HAP-1 (cell line): ENCODE results near the gene PADI3.
"Not testable (repeated sequence)": the region's sequence is repeated elsewhere in the genome, so short reads cannot be mapped to it uniquely, and the experiment has no call there.

Source experiments
- DNase-seq, 2 experiments: peaks; one replicate each; pipeline ENCODE4 v3.0.0-alpha.2; 2016 to 2020; ENCODE audit warnings: low spot score in 2 of 2
- H3K27me3 ChIP-seq: fragments of 250-450 bp; sonication (Bioruptor Pico); 2 replicates; pipeline ENCODE4 v1.5.1; 2020; ENCODE audit warnings: low read depth, mild to moderate bottlenecking, moderate library complexity
- H3K36me3 ChIP-seq: fragments of 250-450 bp; sonication (Bioruptor Pico); replicated peaks from 2 replicates; pipeline ENCODE4 v1.5.1; 2020; ENCODE audit warnings: mild to moderate bottlenecking
- H3K4me1 ChIP-seq: fragments of 250-450 bp; sonication (Bioruptor Pico); 2 replicates; pipeline ENCODE4 v1.5.1; 2020; ENCODE audit warnings: mild to moderate bottlenecking
- H3K4me3 ChIP-seq: fragments of 250-450 bp; sonication (Bioruptor Pico); 2 replicates; pipeline ENCODE4 v1.5.1; 2020; ENCODE audit warnings: mild to moderate bottlenecking, moderate library complexity
- H3K9me3 ChIP-seq: fragments of 250-450 bp; sonication (Bioruptor Pico); 2 replicates; pipeline ENCODE4 v1.5.1; 2020; ENCODE audit warnings: mild to moderate bottlenecking, moderate library complexity
- in situ Hi-C: fragments of 300-500 bp; cut with MboI; formaldehyde crosslinking; loops from 3 replicates; pipeline ENCODE4 v1.14.3; 2020; ENCODE audit warnings: low sequenced_read_pairs, inconsistent platforms, mixed read lengths

The PADI3 gene

GRCh38 chr1:17314491-17314971 lies 65.6 kb downstream of the PADI3 start:
- in situ Hi-C loops = no loop called here
- no peak overlapping the region for H3K4me3 ChIP-seq
- DNase-seq = no peak
- no peaks in the 10 kb centered on the region for H3K27me3 ChIP-seq
- no peaks in the 10 kb centered on the region for H3K9me3 ChIP-seq
- peaks cover 3% of the 10 kb centered on the region for H3K4me1 ChIP-seq
- H3K36me3 ChIP-seq = no peaks in the 10 kb centered on the region

- no peak overlapping the region for H3K4me3 ChIP-seq
- no peaks in the 10 kb centered on the region for H3K27me3 ChIP-seq
- H3K4me1 ChIP-seq = no peaks in the 10 kb centered on the region
- DNase-seq = no peak
- no peaks in the 10 kb centered on the region for H3K36me3 ChIP-seq
- in situ Hi-C loops = no loop called here
- H3K9me3 ChIP-seq = no peaks in the 10 kb centered on the region
Observed at GRCh38 chr1:17315542-17316130, 66.7 kb downstream of the PADI3 start.

- no peak for DNase-seq
- in situ Hi-C loops = no loop called here
- Histone ChIP-seq H3K4me3 (no peak overlapping the region), H3K4me1 (no peaks in the 10 kb centered on the region), H3K27me3 (no peaks in the 10 kb centered on the region), H3K36me3 (no peaks in the 10 kb centered on the region), H3K9me3 (no peaks in the 10 kb centered on the region)
Observed at GRCh38 chr1:17316704-17317103, 67.8 kb downstream of the PADI3 start.

- 0 out of 2 replicates have a peak, but pooled peaks cover 2% of the 10 kb centered on the region for H3K27me3 ChIP-seq
- H3K36me3 ChIP-seq = no peaks in the 10 kb centered on the region
- H3K9me3 ChIP-seq = no peaks in the 10 kb centered on the region
- no peak overlapping the region for H3K4me3 ChIP-seq
- in situ Hi-C loops = no loop called here
- no peaks in the 10 kb centered on the region for H3K4me1 ChIP-seq
- no peak for DNase-seq
Observed at GRCh38 chr1:17318262-17318661, 69.4 kb downstream of the PADI3 start.

- Histone ChIP-seq H3K4me1 (no peaks in the 10 kb centered on the region), H3K9me3 (no peaks in the 10 kb centered on the region), H3K27me3 (peaks cover 5% of the 10 kb centered on the region; the same call in 1 of the 2 replicates), H3K36me3 (no peaks in the 10 kb centered on the region), H3K4me3 (no peak overlapping the region)
- in situ Hi-C loops = no loop called here
- DNase-seq = no peak
Observed at GRCh38 chr1:17319561-17320350, 70.9 kb downstream of the PADI3 start.

- H3K4me1 ChIP-seq, H3K4me3 ChIP-seq, H3K9me3 ChIP-seq, in situ Hi-C loops, H3K36me3 ChIP-seq, H3K27me3 ChIP-seq, DNase-seq: not testable (repeated sequence)
Observed at GRCh38 chr1:17321857-17322390, 73.0 kb downstream of the PADI3 start.

GRCh38 chr1:17328855-17329254 lies 80.0 kb downstream of the PADI3 start:
- in situ Hi-C loops = no loop called here
- H3K9me3 ChIP-seq = no peaks in the 10 kb centered on the region
- peaks cover 8% of the 10 kb centered on the region for H3K27me3 ChIP-seq
- H3K4me1 ChIP-seq = no peaks in the 10 kb centered on the region
- no peaks in the 10 kb centered on the region for H3K36me3 ChIP-seq
- no peak overlapping the region for H3K4me3 ChIP-seq
- DNase-seq = no peak

GRCh38 chr1:17329610-17330009 lies 80.7 kb downstream of the PADI3 start:
- no peak for DNase-seq
- in situ Hi-C loops = loop anchor here (10.0 kb wide), 1 partner anchor 205 kb away; no protein-coding TSS in a partner anchor

GRCh38 chr1:17330856-17331255 lies 82.0 kb downstream of the PADI3 start:
- in situ Hi-C loops = loop anchor here (10.0 kb wide), 1 partner anchor 206 kb away; no protein-coding TSS in a partner anchor
- no peak for DNase-seq
- no peaks in the 10 kb centered on the region for H3K9me3 ChIP-seq
- no peak overlapping the region for H3K4me3 ChIP-seq
- H3K27me3 ChIP-seq = peaks cover 5% of the 10 kb centered on the region
- no peaks in the 10 kb centered on the region for H3K4me1 ChIP-seq
- H3K36me3 ChIP-seq = no peaks in the 10 kb centered on the region

More at GRCh38 chr1:17329610-17330009, 80.7 kb downstream of the PADI3 start:
- no peak overlapping the region for H3K4me3 ChIP-seq
- no peaks in the 10 kb centered on the region for H3K9me3 ChIP-seq
- no peaks in the 10 kb centered on the region for H3K4me1 ChIP-seq
- H3K36me3 ChIP-seq = no peaks in the 10 kb centered on the region
- H3K27me3 ChIP-seq = peaks cover 6% of the 10 kb centered on the region

- H3K36me3 ChIP-seq = no peaks in the 10 kb centered on the region
- no peaks in the 10 kb centered on the region; the same call in 1 of the 2 replicates for H3K27me3 ChIP-seq
- H3K9me3 ChIP-seq = no peaks in the 10 kb centered on the region
- H3K4me3 ChIP-seq = no peak overlapping the region
- in situ Hi-C loops = loop anchor here (10.0 kb wide), 1 partner anchor 208 kb away; no protein-coding TSS in a partner anchor
- H3K4me1 ChIP-seq = no peaks in the 10 kb centered on the region
- DNase-seq = no peak
Observed at GRCh38 chr1:17333081-17333480, 84.2 kb downstream of the PADI3 start.
